Activated T-helper 1 cell treated with anti-CD3 and anti-CD28 coated beads, Interleukin-12 subunit alpha, Interleukin-12 subunit beta, Interleukin-2, Interleukin-4 antibody, amounts not matched to agents 30 ng/mL and 10 ng/mL and 1 ng/mL, durations not matched to agents 14 hours and 24 hours and 36 hours (primary cell): ENCODE measurements around the gene ATAD3B. TPM values are rescaled to one million over a fixed set of nuclear protein-coding genes. Genes with fewer than 3 reads are reported as not detected.

Experiments used
- DNase-seq: peaks from one replicate; pipeline ENCODE4 v3.0.0; 2021; ENCODE audit warnings: low spot score
- H3K27ac Mint-ChIP-seq: one replicate; pipeline ENCODE4 v1.8.0; 2021; ENCODE audit warnings: mild to moderate bottlenecking, mixed read lengths
- H3K27me3 Mint-ChIP-seq: one replicate; pipeline ENCODE4 v1.8.0; 2022; ENCODE audit warnings: mild to moderate bottlenecking, moderate library complexity, mixed read lengths; ENCODE audit not compliant: insufficient read depth
- H3K36me3 Mint-ChIP-seq: one replicate; pipeline ENCODE4 v1.8.0; 2021; ENCODE audit warnings: low read depth, mixed read lengths
- H3K4me1 Mint-ChIP-seq: one replicate; pipeline ENCODE4 v1.8.0; 2021; ENCODE audit warnings: low read depth, mixed read lengths
- H3K4me3 Mint-ChIP-seq: one replicate; pipeline ENCODE4 v1.8.0; 2021; ENCODE audit warnings: mild to moderate bottlenecking, moderate library complexity, mixed read lengths
- H3K9me3 Mint-ChIP-seq: one replicate; pipeline ENCODE4 v1.8.0; 2021; ENCODE audit warnings: mixed read lengths
- intact Hi-C: fragments of 100-400 bp; cut with micrococcal nuclease; formaldehyde crosslinking; loops from one replicate; pipeline ENCODE4 v1.15.1; 2024
- total RNA-seq: library from RNA; stranded (reverse); gene quantifications from 2 replicates; pipeline ENCODE4 v1.2.3, GENCODE V29; 2022

Gene ATAD3B
- total RNA-seq, 1 donor from 2014 or later, result 113 TPM

- intact Hi-C loops, result no loop called here
- Mint-ChIP-seq H3K27ac (no peak overlapping the region), H3K4me1 (no peaks in the 10 kb centered on the region), H3K27me3 (peaks cover 3% of the 10 kb centered on the region), H3K36me3 (peaks cover 10% of the 10 kb centered on the region), H3K9me3 (no peaks in the 10 kb centered on the region), H3K4me3 (no peak overlapping the region)
- DNase-seq, result no peak
Observed at GRCh38 chr1:1540818-1541628, 69.5 kb downstream of the ATAD3B start.

GRCh38 chr1:1541956-1542765 lies 70.6 kb downstream of the ATAD3B start:
- Mint-ChIP-seq H3K9me3 (no peaks in the 10 kb centered on the region), H3K27me3 (peaks cover 3% of the 10 kb centered on the region), H3K4me1 (no peaks in the 10 kb centered on the region), H3K4me3 (no peak overlapping the region), H3K27ac (no peak overlapping the region), H3K36me3 (peaks cover 10% of the 10 kb centered on the region)
- intact Hi-C loops, result no loop called here
- no peak for DNase-seq

DNA sequence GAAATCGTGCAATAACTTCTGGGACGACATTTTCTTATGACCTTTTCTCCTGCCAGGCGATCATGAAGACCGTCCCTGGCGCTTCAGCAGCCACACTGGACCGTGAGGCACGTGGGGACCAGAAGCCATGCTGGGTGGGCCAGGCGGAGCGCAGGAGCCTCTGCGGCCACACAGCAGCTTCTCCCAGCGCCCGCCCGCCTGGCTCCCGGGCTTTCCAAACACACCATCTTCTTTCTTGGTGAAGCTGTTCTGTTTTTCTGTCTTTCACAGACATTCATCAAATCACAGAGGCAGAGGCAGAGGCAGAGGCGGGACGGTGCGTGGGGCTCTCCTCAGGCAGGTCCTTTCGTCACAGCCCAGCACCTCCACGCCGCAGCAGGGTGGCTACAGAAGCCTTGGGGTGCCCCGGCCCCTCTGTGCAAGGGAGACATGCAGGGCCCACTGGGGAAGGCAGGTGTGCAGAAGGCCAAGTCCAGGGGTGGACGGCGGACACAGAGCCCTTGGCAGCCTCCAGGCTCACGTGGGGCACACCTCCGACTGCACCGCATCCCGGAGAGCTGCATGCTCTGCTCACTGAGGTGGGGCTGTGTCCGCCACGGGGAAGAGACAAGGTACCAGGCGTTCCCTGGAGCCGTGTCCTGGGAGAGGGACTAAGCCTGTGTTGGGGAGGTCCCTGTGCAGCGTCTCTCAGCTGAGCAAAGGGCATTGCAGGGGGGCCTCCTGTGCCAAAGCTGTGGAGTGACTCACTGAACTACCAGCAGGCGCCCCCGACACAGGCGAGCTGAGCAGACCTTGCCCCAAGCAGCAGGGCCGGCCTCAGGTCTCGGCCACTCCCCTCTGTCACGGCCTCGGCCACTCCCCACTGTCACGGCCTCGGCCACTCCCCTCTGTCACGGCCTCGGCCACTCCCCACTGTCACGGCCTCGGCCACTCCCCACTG lies 71.5 kb downstream of the ATAD3B start:
- Mint-ChIP-seq H3K27me3 (peaks cover 3% of the 10 kb centered on the region), H3K4me1 (no peaks in the 10 kb centered on the region), H3K36me3 (peaks cover 10% of the 10 kb centered on the region), H3K4me3 (no peak overlapping the region), H3K27ac (no peak overlapping the region), H3K9me3 (no peaks in the 10 kb centered on the region)
- intact Hi-C loops, result no loop called here
- DNase-seq, result no peak

GRCh38 chr1:1543706-1544099 lies 72.1 kb downstream of the ATAD3B start:
- peaks cover 3% of the 10 kb centered on the region for H3K27me3 Mint-ChIP-seq
- H3K9me3 Mint-ChIP-seq, result no peaks in the 10 kb centered on the region
- intact Hi-C loops, result no loop called here
- H3K4me1 Mint-ChIP-seq, result no peaks in the 10 kb centered on the region
- no peak for DNase-seq
- peaks cover 10% of the 10 kb centered on the region for H3K36me3 Mint-ChIP-seq
- H3K27ac Mint-ChIP-seq, result no peak overlapping the region
- H3K4me3 Mint-ChIP-seq, result no peak overlapping the region

- no peak for DNase-seq
- Mint-ChIP-seq H3K27ac (no peak overlapping the region), H3K36me3 (peaks cover 10% of the 10 kb centered on the region), H3K9me3 (no peaks in the 10 kb centered on the region), H3K4me3 (no peak overlapping the region), H3K27me3 (peaks cover under 1% of the 10 kb centered on the region), H3K4me1 (no peaks in the 10 kb centered on the region)
- intact Hi-C loops, result no loop called here
Observed at GRCh38 chr1:1544544-1544943, 73.0 kb downstream of the ATAD3B start.

Other genes starting within 250 kb of the ATAD3B start
- 202 TPM in 2 replicates for gene SDF4, start 239.8 kb upstream of the ATAD3B start, total RNA-seq
- 45.9 and 46.3 TPM in 2 replicates for gene B3GALT6, start 239.5 kb upstream of the ATAD3B start, total RNA-seq
- 2.2 and 4.1 TPM in 2 replicates for gene C1QTNF12, start 225.0 kb upstream of the ATAD3B start, total RNA-seq
- 95.6 and 99.5 TPM in 2 replicates for gene UBE2J2, start 197.9 kb upstream of the ATAD3B start, total RNA-seq
- 2.5 TPM in 2 replicates for gene SCNN1D, start 191.3 kb upstream of the ATAD3B start, total RNA-seq
- 47.7 and 55.1 TPM in 2 replicates for gene ACAP3, start 163.8 kb upstream of the ATAD3B start, total RNA-seq
- gene PUSL1, start 163.2 kb upstream of the ATAD3B start, total RNA-seq, result 34.6 and 36.8 TPM in 2 replicates
- gene INTS11, start 147.1 kb upstream of the ATAD3B start, total RNA-seq, result 144 and 147 TPM in 2 replicates
- 13.6 and 14.6 TPM in 2 replicates for gene CPTP, start 147.0 kb upstream of the ATAD3B start, total RNA-seq
- gene TAS1R3, start 140.5 kb upstream of the ATAD3B start, total RNA-seq, result 0.22 and 0.34 TPM in 2 replicates
- gene DVL1, start 122.3 kb upstream of the ATAD3B start, total RNA-seq, result 66.5 and 72.2 TPM in 2 replicates
- 0.18 and 0.20 TPM in 2 replicates for gene MXRA8, start 113.2 kb upstream of the ATAD3B start, total RNA-seq
- gene AURKAIP1, start 96.6 kb upstream of the ATAD3B start, total RNA-seq, result 147 and 148 TPM in 2 replicates
- gene CCNL2, start 72.4 kb upstream of the ATAD3B start, total RNA-seq, result 138 and 139 TPM in 2 replicates
- gene MRPL20, start 64.5 kb upstream of the ATAD3B start, total RNA-seq, result 184 and 205 TPM in 2 replicates
- 0.10 TPM in 1 of 2 replicates, not detected in the other for gene ANKRD65, start 50.5 kb upstream of the ATAD3B start, total RNA-seq
- gene VWA1, start 36.1 kb upstream of the ATAD3B start, total RNA-seq, result 5.5 and 5.8 TPM in 2 replicates
- gene ATAD3C, start 22.1 kb upstream of the ATAD3B start, total RNA-seq, result 0.57 and 1.0 TPM in 2 replicates
- gene ATAD3A, start 40.4 kb downstream of the ATAD3B start, total RNA-seq, result 108 TPM in 2 replicates
- 0.41 and 1.0 TPM in 2 replicates for gene TMEM240, start 68.9 kb downstream of the ATAD3B start, total RNA-seq
- gene SSU72, start 103.1 kb downstream of the ATAD3B start, total RNA-seq, result 135 and 137 TPM in 2 replicates
- gene FNDC10, start 128.4 kb downstream of the ATAD3B start, total RNA-seq, result 14.6 and 14.9 TPM in 2 replicates
- gene MIB2, start 143.7 kb downstream of the ATAD3B start, total RNA-seq, result 29.5 and 32.8 TPM in 2 replicates
- gene MMP23B, start 160.4 kb downstream of the ATAD3B start, total RNA-seq, result 0.49 and 0.93 TPM in 2 replicates
- 39.1 and 39.6 TPM in 2 replicates for gene CDK11B, start 187.2 kb downstream of the ATAD3B start, total RNA-seq
- 40.8 and 41.1 TPM in 2 replicates for gene SLC35E2B, start 221.0 kb downstream of the ATAD3B start, total RNA-seq